ENCODE measurements around the gene COPS3.

Gene COPS3

GRCh38 chr17:17300624-17301568, 19.9 kb upstream of the COPS3 start:
- no peak for DNase-seq (ENCODE audit: low read depth)
- TF ChIP-seq CTCF (IDR thresholded peaks at IDR 0.05; ENCODE audit: low read depth, low read length, missing control alignments), result no peak
- H3K4me3 ChIP-seq (ENCODE audit: low read depth, low read length), result peak overlapping the region; percentile 16
- in situ Hi-C loops (cut with HindIII; ENCODE audit: low sequenced_read_pairs), result no loop called here

GRCh38 chr17:17298108-17298507, 17.1 kb upstream of the COPS3 start:
- in situ Hi-C loops (cut with HindIII; ENCODE audit: low sequenced_read_pairs), result no loop called here
- no peak overlapping the region for H3K4me3 ChIP-seq (ENCODE audit: low read depth, low read length)
- DNase-seq (ENCODE audit: low read depth), result no peak
- TF ChIP-seq CTCF (IDR thresholded peaks at IDR 0.05; ENCODE audit: low read depth, low read length, missing control alignments), result no peak

- in situ Hi-C loops (cut with HindIII; ENCODE audit: low sequenced_read_pairs), result no loop called here
- H3K4me3 ChIP-seq (ENCODE audit: low read depth, low read length), result no peak overlapping the region
- TF ChIP-seq CTCF (IDR thresholded peaks at IDR 0.05; ENCODE audit: low read depth, low read length, missing control alignments), result no peak
- no peak for DNase-seq (ENCODE audit: low read depth)
Measured at GRCh38 chr17:17297217-17297616, 16.2 kb upstream of the COPS3 start.

- in situ Hi-C loops (cut with HindIII; ENCODE audit: low sequenced_read_pairs), result no loop called here
- TF ChIP-seq CTCF (IDR thresholded peaks at IDR 0.05; ENCODE audit: low read depth, low read length, missing control alignments), result no peak
- DNase-seq (ENCODE audit: low read depth), result no peak
- H3K4me3 ChIP-seq (ENCODE audit: low read depth, low read length), result no peak overlapping the region
Measured at GRCh38 chr17:17295141-17295540, 14.1 kb upstream of the COPS3 start.

GRCh38 chr17:17289701-17290100, 8.7 kb upstream of the COPS3 start:
- no peak overlapping the region for H3K4me3 ChIP-seq (ENCODE audit: low read depth, low read length)
- in situ Hi-C loops (cut with HindIII; ENCODE audit: low sequenced_read_pairs), result no loop called here
- DNase-seq (ENCODE audit: low read depth), result no peak
- no peak for TF ChIP-seq CTCF (IDR thresholded peaks at IDR 0.05; ENCODE audit: low read depth, low read length, missing control alignments)

- no peak for DNase-seq (ENCODE audit: low read depth)
- no peak for TF ChIP-seq CTCF (IDR thresholded peaks at IDR 0.05; ENCODE audit: low read depth, low read length, missing control alignments)
- in situ Hi-C loops (cut with HindIII; ENCODE audit: low sequenced_read_pairs), result no loop called here
- H3K4me3 ChIP-seq (ENCODE audit: low read depth, low read length), result no peak overlapping the region
Measured at GRCh38 chr17:17289086-17289485, 8.0 kb upstream of the COPS3 start.
